HG03045 (cell line): Measurements from ENCODE around the gene METAP1.
"Not testable (repeated sequence)": the region's sequence is repeated elsewhere in the genome, so short reads cannot be mapped to it uniquely, and the experiment has no call there.

Source experiments
- ATAC-seq: cut with Tn5 transposase; IDR thresholded peaks from one replicate; pipeline ENCODE4 v1.9.1; 2021; ENCODE audit warnings: mild to moderate bottlenecking, moderate library complexity; ENCODE audit not compliant: unreplicated experiment

Gene METAP1

DNA sequence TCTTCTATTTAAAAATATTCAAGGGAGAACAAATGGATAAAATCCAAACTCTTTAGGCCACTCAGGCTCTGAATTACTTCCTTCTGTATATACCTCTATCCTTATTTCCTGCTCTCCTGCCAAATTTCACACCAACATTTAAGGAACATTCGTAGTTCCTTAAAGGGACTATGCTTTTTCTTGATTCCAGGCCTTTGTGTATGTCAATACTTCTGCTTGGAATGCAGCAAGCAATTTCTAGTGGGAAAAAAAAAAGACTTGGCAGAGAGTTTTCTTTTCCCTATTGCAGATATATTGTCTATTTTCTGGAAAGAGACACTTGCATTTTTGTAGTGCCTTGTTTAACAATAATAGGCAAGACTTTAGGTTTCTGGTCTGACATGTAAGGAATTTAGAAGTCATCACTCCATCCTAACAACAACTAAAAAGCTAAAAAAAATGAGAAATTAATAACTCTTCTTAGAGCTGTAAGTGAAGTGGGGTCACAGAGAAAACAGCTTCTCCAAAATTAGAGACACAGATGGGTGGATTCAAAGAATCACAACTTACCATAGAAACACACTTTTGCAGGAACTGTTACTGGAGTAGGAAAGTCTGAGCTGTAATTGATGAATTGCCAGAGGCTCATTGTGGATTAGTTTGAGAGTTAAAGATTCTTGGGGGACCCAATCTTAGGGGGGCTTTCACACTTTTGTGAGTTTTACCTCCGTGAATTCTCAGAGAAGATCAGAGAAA, 95.1 kb downstream of the METAP1 start:
- ATAC-seq: no peak

DNA sequence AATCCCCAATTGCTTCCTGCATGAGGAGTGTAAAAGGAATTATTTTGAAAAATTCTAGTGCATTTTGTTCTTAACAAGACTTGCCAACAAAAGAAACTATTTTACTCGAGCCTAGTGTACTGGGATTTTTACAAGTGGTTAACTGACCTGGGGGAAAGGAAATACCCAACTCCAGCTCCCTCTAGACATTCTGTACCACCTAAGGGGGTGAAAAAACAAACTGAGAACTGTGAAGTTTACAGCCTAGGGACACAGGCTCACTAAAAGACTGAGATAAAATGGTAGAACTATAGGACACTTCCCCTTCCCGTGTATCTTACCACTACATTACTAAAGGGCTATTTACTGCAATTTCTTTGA, 95.7 kb downstream of the METAP1 start:
- ATAC-seq: no peak

DNA sequence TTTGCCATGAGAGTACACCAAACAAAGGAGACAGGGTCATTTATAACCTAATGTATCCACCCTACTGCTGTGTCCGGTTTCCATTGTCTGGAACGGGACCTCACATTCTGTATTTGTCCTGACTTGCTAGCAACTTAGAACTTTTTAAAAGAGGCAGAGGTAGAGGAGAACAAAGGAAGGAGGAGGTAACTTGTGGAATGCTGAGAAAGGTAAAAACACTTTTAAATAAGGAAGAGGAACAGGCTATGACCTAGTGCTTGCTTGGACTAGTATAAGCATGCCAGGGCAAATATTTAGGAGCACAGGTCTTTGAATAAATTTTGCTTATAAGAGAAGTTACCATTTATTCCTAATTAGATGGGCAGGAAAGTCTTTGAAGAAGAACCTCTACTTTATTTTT, 96.3 kb downstream of the METAP1 start:
- ATAC-seq: not testable (repeated sequence)

GRCh38 chr4:99099311-99099710, 103.8 kb downstream of the METAP1 start:
- no peak for ATAC-seq

GRCh38 chr4:99099814-99100213, 104.3 kb downstream of the METAP1 start:
- not testable (repeated sequence) for ATAC-seq

- ATAC-seq: no peak
Observed at GRCh38 chr4:99100876-99101275, 105.4 kb downstream of the METAP1 start.

- ATAC-seq: no peak
Observed at GRCh38 chr4:99102634-99103033, 107.1 kb downstream of the METAP1 start.

DNA sequence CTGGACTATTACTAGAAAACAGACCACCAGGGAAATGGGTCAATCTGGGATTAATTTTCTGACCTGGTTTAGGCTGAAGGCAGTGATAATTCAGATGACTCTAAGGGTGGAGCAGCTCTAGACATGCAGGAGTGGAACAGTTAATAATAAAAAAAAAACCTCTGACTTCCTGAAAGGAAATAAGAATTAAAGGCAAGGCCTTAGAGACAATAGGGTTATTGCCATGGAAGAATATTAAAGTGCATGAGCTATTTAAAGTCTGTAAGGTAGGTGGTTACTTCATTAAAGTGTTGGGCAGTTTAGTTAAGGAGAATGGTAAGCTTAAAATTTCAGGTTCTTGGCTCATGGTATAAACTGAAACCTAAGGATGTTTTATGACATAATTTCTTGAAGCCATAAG, 107.6 kb downstream of the METAP1 start:
- no peak for ATAC-seq

GRCh38 chr4:99104153-99104552, 108.6 kb downstream of the METAP1 start:
- no peak for ATAC-seq

GRCh38 chr4:99109286-99109685, 113.8 kb downstream of the METAP1 start:
- not testable (repeated sequence) for ATAC-seq
